Measurements from ENCODE around the gene MYLK2. TPM values are rescaled to one million over a fixed set of nuclear protein-coding genes. Genes with fewer than 3 reads are reported as not detected.

The MYLK2 gene
- total and polyA plus RNA-seq, 10 of the 15 experiments (the other 5 are each of a cell fraction or from before 2014, with no cell fraction given), result 0.04 to 0.67 (median 0.18) TPM; not detected in 1

- CTCF ChIA-PET, result interaction anchor here (1.3 to 3.1 kb wide), 3 partner anchors 10 to 225 kb away, joined by 5 to 12 read pairs (median 7); no protein-coding TSS in a partner anchor
- FAIRE-seq (no peak), ATAC-seq (no peak), DNase-seq (ENCODE audit: low read depth, low spot score) (no peak)
- in situ Hi-C loops (cut with MboI), result no loop called here
- Histone ChIP-seq H3K36me3 (ENCODE audit: control insufficient read depth in 2 of 2, insufficient read depth in 2 of 2, low read length in 1 of 2) (peaks cover 3 to 4% of the 10 kb centered on the region in 2 experiments), H3K4me2 (ENCODE audit: control insufficient read depth, insufficient read depth) (no peak overlapping the region), H3K79me2 (ENCODE audit: control insufficient read depth, insufficient read depth, low read length) (no peaks in the 10 kb centered on the region), H3K9me3 (replicated peaks; ENCODE audit: control insufficient read depth, insufficient read depth, low read length) (no peaks in the 10 kb centered on the region), H4K20me1 (ENCODE audit: control insufficient read depth, insufficient read depth) (no peaks in the 10 kb centered on the region), H3K4me1 (ENCODE audit: control insufficient read depth, insufficient read depth, low read length) (no peaks in the 10 kb centered on the region; the same call in 1 of the 2 replicates), H2AFZ (ENCODE audit: control insufficient read depth, low read depth, low read length) (no peak overlapping the region), H3K4me3 (no peak overlapping the region), H3K27ac (ENCODE audit: control insufficient read depth, insufficient read depth) (no peak overlapping the region), H3K27me3 (replicated peaks in 1 of 2; ENCODE audit: control insufficient read depth in 2 of 2, insufficient read depth in 2 of 2, low read length in 1 of 2) (no peaks in the 10 kb centered on the region), H3K9ac (ENCODE audit: control insufficient read depth, insufficient read depth, low read length) (no peak overlapping the region)
- no TSS peak for BruUV-seq (replicated peaks)
- no peak for TF ChIP-seq ZBTB40 (IDR thresholded peaks at IDR 0.05; ENCODE audit: borderline replicate concordance)
- TF ChIP-seq TCF12 (IDR thresholded peaks at IDR 0.05; ENCODE audit: low read depth, low read length), result no peak
- no peak for TF ChIP-seq CREB1 (IDR thresholded peaks at IDR 0.05; ENCODE audit: low read depth)
- TF ChIP-seq TARDBP (IDR thresholded peaks at IDR 0.05; ENCODE audit: borderline replicate concordance), result no peak
- TF ChIP-seq POLR2AphosphoS5 (IDR thresholded peaks at IDR 0.05; ENCODE audit: low read length), result no peak
- no peak for TF ChIP-seq MXI1 (IDR thresholded peaks at IDR 0.05; ENCODE audit: low read depth, low read length)
- TF ChIP-seq BCL3 (IDR thresholded peaks at IDR 0.05; ENCODE audit: borderline replicate concordance, insufficient read depth, low read depth, low read length, poor library complexity, severe bottlenecking), result no peak
- no peak for TF ChIP-seq JUND (IDR thresholded peaks at IDR 0.05; ENCODE audit: low read depth, low read length)
- no peak for TF ChIP-seq MTA2 (IDR thresholded peaks at IDR 0.05; ENCODE audit: low read depth)
- no peak for TF ChIP-seq RB1 (IDR thresholded peaks at IDR 0.05; ENCODE audit: borderline replicate concordance)
- no peak for TF ChIP-seq ASH2L (IDR thresholded peaks at IDR 0.05; ENCODE audit: borderline replicate concordance, low read depth)
- TF ChIP-seq IRF5 (IDR thresholded peaks at IDR 0.05; ENCODE audit: borderline replicate concordance), result no peak
- TF ChIP-seq MYB (IDR thresholded peaks at IDR 0.05; ENCODE audit: borderline replicate concordance, low read depth, low read length), result no peak
- TF ChIP-seq TCF3 (IDR thresholded peaks at IDR 0.05; ENCODE audit: borderline replicate concordance, insufficient read depth, low read depth, low read length), result no peak
- no peak for TF ChIP-seq BMI1 (IDR thresholded peaks at IDR 0.05; ENCODE audit: borderline replicate concordance)
- TF ChIP-seq RBBP5 (conservative IDR thresholded peaks at IDR 0.05), result no peak
- TF ChIP-seq FOXK2 (IDR thresholded peaks at IDR 0.05), result no peak
- RAD21 ChIA-PET (ENCODE audit: unreplicated experiment), result no interaction called here
- SMC1A ChIA-PET (ENCODE audit: uncharacterized antibody, unreplicated experiment), result no interaction called here
- POLR2A ChIA-PET, result interaction anchor here (0.6 kb wide), 1 partner anchor 231 kb away, joined by 4 read pairs; no protein-coding TSS in a partner anchor
- intact Hi-C loops (cut with micrococcal nuclease; ENCODE audit: unreplicated experiment), result no loop called here
- WGBS (ENCODE audit: insufficient coverage, insufficient replicate concordance, low lambda C conversion rate, missing lambda C conversion rate), result 87% methylated on average over 8 of the region's 8 CpGs
Observed at GRCh38 chr20:31806564-31807355, 12.4 kb upstream of the MYLK2 start.

Data from GM12878 (cell line).